ENCODE data around the gene CST8. TPM values are rescaled to one million over a fixed set of nuclear protein-coding genes. Genes with fewer than 3 reads are reported as not detected.

Gene CST8
- total and polyA plus RNA-seq, 10 donors, result not detected

- peaks cover 0 to 15% (median 0%) of the 10 kb centered on the region in 7 donors for H3K27me3 ChIP-seq (replicated peaks in 1 of 7)
- intact Hi-C loops (cut with DNase I; ENCODE audit: low total_unique reads), result no loop called here
- no peak for TF ChIP-seq POLR2A (IDR thresholded peaks at IDR 0.05)
- no peak for TF ChIP-seq POLR2AphosphoS5 (IDR thresholded peaks at IDR 0.05)
- TF ChIP-seq CTCF (IDR thresholded peaks at IDR 0.05 in 8 of 11, conservative IDR thresholded peaks at IDR 0.05 in 3 of 11), result no peak
- 79 to 88% (median 85%) methylated on average over 14 of the region's 14 CpGs for WGBS, 5 donors
- no peak overlapping the region for H3K27ac ChIP-seq
- no peaks in the 10 kb centered on the region for H3K9me3 ChIP-seq
- no peak for DNase-seq
- H3K4me3 ChIP-seq, result no peak overlapping the region
- H3K4me1 ChIP-seq, result no peaks in the 10 kb centered on the region
- H3K36me3 ChIP-seq, result no peaks in the 10 kb centered on the region
These were observed 12.7 kb downstream of the CST8 start for GRCh38 chr20:23503649-23504048.

- DNase-seq, result no peak
- H3K27me3 ChIP-seq (replicated peaks in 1 of 7), result peaks cover 0 to 3% (median 0%) of the 10 kb centered on the region in 7 donors
- intact Hi-C loops (cut with DNase I; ENCODE audit: low total_unique reads), result no loop called here
- H3K4me1 ChIP-seq, result no peaks in the 10 kb centered on the region
- H3K4me3 ChIP-seq, result no peak overlapping the region
- TF ChIP-seq CTCF (IDR thresholded peaks at IDR 0.05 in 8 of 11, conservative IDR thresholded peaks at IDR 0.05 in 3 of 11) (no peak), POLR2AphosphoS5 (IDR thresholded peaks at IDR 0.05) (no peak), POLR2A (IDR thresholded peaks at IDR 0.05) (no peak)
- no peak overlapping the region for H3K27ac ChIP-seq
- no peaks in the 10 kb centered on the region for H3K9me3 ChIP-seq
- WGBS, 5 donors, result 85 to 90% (median 87%) methylated on average over 6 of the region's 6 CpGs
- no peaks in the 10 kb centered on the region for H3K36me3 ChIP-seq
These were observed 16.4 kb downstream of the CST8 start for GRCh38 chr20:23507346-23507745.

GRCh38 chr20:23508449-23509229 is 17.7 kb downstream of the CST8 start:
- H3K27me3 ChIP-seq (replicated peaks in 1 of 7), result peaks cover 0 to 3% (median 0%) of the 10 kb centered on the region in 7 donors

More at GRCh38 chr20:23508449-23509229, 17.7 kb downstream of the CST8 start:
- Histone ChIP-seq H3K27ac (no peak overlapping the region), H3K4me1 (no peaks in the 10 kb centered on the region), H3K4me3 (no peak overlapping the region), H3K36me3 (no peaks in the 10 kb centered on the region), H3K9me3 (no peaks in the 10 kb centered on the region)
- 68 to 76% (median 71%) methylated on average over 8 of the region's 8 CpGs for WGBS, 5 donors
- intact Hi-C loops (cut with DNase I; ENCODE audit: low total_unique reads), result no loop called here
- DNase-seq, result no peak
- no peak for TF ChIP-seq POLR2AphosphoS5 (IDR thresholded peaks at IDR 0.05)
- TF ChIP-seq POLR2A (IDR thresholded peaks at IDR 0.05), result no peak
- TF ChIP-seq CTCF (IDR thresholded peaks at IDR 0.05 in 8 of 11, conservative IDR thresholded peaks at IDR 0.05 in 3 of 11), result no peak

Measured in spleen (tissue), 11 donors.